OCI-LY3 (cell line): ENCODE data around the gene ANKS1B.

Experiments
- H2AFZ ChIP-seq: fragments of 200-600, 300-600 bp; shearing (Covaris generic); 2 replicates; pipeline ENCODE4 v1.6.0; 2014; ENCODE audit warnings: antibody characterized with exemption, low read depth, low read length
- H3K27ac ChIP-seq: fragments of 200-600, 300-600 bp; sonication (generic); 2 replicates; pipeline ENCODE4 v1.5.1; 2014; ENCODE audit warnings: mild to moderate bottlenecking, low read length, moderate library complexity, mixed read lengths
- H3K27me3 ChIP-seq: fragments of 200-600, 300-600 bp; sonication (generic); 2 replicates; pipeline ENCODE4 v1.6.1; 2014; ENCODE audit warnings: low read depth, low read length, mixed read lengths
- H3K36me3 ChIP-seq: fragments of 200-600, 300-600 bp; sonication (generic); replicated peaks from 2 replicates; pipeline ENCODE3; 2014; ENCODE audit warnings: low read depth, low read length, mixed read lengths
- H3K4me1 ChIP-seq: fragments of 300-600, 200-600 bp; sonication (generic); 2 replicates; pipeline ENCODE4 v1.6.1; 2014; ENCODE audit warnings: low read length, mixed read lengths
- H3K4me2 ChIP-seq: fragments of 200-600, 300-600 bp; sonication (generic); 2 replicates; pipeline ENCODE4 v1.6.1; 2014; ENCODE audit warnings: low read length, mixed read lengths
- H3K4me3 ChIP-seq: fragments of 300-600, 200-600 bp; sonication (generic); 2 replicates; pipeline ENCODE4 v1.5.1; 2014; ENCODE audit warnings: antibody characterized with exemption, mild to moderate bottlenecking, low read length, moderate library complexity
- H3K79me2 ChIP-seq: fragments of 300-600, 200-600 bp; shearing (Covaris generic); 2 replicates; pipeline ENCODE4 v1.6.1; 2014; ENCODE audit warnings: mild to moderate bottlenecking, low read length, mixed read lengths
- H3K9ac ChIP-seq: fragments of 300-600, 200-600 bp; shearing (Covaris generic); 2 replicates; pipeline ENCODE4 v1.6.0; 2014; ENCODE audit warnings: mild to moderate bottlenecking, low read length, moderate library complexity
- H3K9me3 ChIP-seq: fragments of 200-600, 300-600 bp; shearing (Covaris generic); 2 replicates; pipeline ENCODE4 v1.6.1; 2014; ENCODE audit warnings: low read length, mixed read lengths; ENCODE audit not compliant: insufficient read depth
- H4K20me1 ChIP-seq: fragments of 200-600, 300-600 bp; sonication (generic); 2 replicates; pipeline ENCODE4 v1.6.1; 2016; ENCODE audit warnings: low read length, mixed read lengths; ENCODE audit not compliant: insufficient read depth
- CTCF ChIP-seq: fragments of 200-600, 300-600 bp; sonication (generic); IDR thresholded peaks from 2 replicates; pipeline ENCODE4 v1.5.1; 2014; ENCODE audit warnings: antibody characterized with exemption, low read length, low read depth
- EZH2phosphoT487 ChIP-seq: fragments of 200-600 bp; shearing (Covaris generic); IDR thresholded peaks from 2 replicates; pipeline ENCODE4 v1.6.1; 2018; ENCODE audit warnings: antibody characterized with exemption, mixed run types, low read depth

The ANKS1B gene

GRCh38 chr12:98939926-98940325 lies 1044.8 kb downstream of the ANKS1B start:
- Histone ChIP-seq H3K79me2 (no peaks in the 10 kb centered on the region), H3K4me3 (no peak overlapping the region), H4K20me1 (no peaks in the 10 kb centered on the region), H3K27ac (no peak overlapping the region), H3K4me1 (no peaks in the 10 kb centered on the region), H3K4me2 (no peak overlapping the region), H3K27me3 (no peaks in the 10 kb centered on the region; the same call in 1 of the 2 replicates), H2AFZ (no peak overlapping the region), H3K36me3 (no peaks in the 10 kb centered on the region), H3K9ac (no peak overlapping the region), H3K9me3 (no peaks in the 10 kb centered on the region)
- no peak for TF ChIP-seq CTCF
- TF ChIP-seq EZH2phosphoT487, result no peak

- Histone ChIP-seq H3K27ac (no peak overlapping the region), H3K36me3 (no peaks in the 10 kb centered on the region), H3K4me2 (no peak overlapping the region), H3K9ac (no peak overlapping the region), H3K9me3 (no peaks in the 10 kb centered on the region), H2AFZ (no peak overlapping the region), H3K4me1 (no peaks in the 10 kb centered on the region), H4K20me1 (no peaks in the 10 kb centered on the region), H3K4me3 (no peak overlapping the region), H3K27me3 (no peaks in the 10 kb centered on the region; the same call in 1 of the 2 replicates), H3K79me2 (no peaks in the 10 kb centered on the region)
- peak; percentile 75 for TF ChIP-seq CTCF
- no peak for TF ChIP-seq EZH2phosphoT487
These were observed 1045.4 kb downstream of the ANKS1B start for GRCh38 chr12:98939350-98939749.

- Histone ChIP-seq H3K79me2 (no peaks in the 10 kb centered on the region), H3K27ac (no peak overlapping the region)
These were observed 1048.9 kb downstream of the ANKS1B start for GRCh38 chr12:98935847-98936246.

GRCh38 chr12:98922871-98923270 lies 1061.9 kb downstream of the ANKS1B start:
- Histone ChIP-seq H3K4me2 (no peak overlapping the region), H3K9ac (no peak overlapping the region), H2AFZ (no peak overlapping the region), H3K79me2 (no peaks in the 10 kb centered on the region), H3K9me3 (no peaks in the 10 kb centered on the region), H3K4me1 (no peaks in the 10 kb centered on the region), H3K27me3 (0 out of 2 replicates have a peak, but pooled peaks cover 2% of the 10 kb centered on the region), H3K36me3 (no peaks in the 10 kb centered on the region), H4K20me1 (no peaks in the 10 kb centered on the region), H3K4me3 (no peak overlapping the region), H3K27ac (no peak overlapping the region)
- no peak for TF ChIP-seq EZH2phosphoT487
- TF ChIP-seq CTCF, result no peak

More at GRCh38 chr12:98935847-98936246, 1048.9 kb downstream of the ANKS1B start:
- Histone ChIP-seq H3K9me3 (no peaks in the 10 kb centered on the region), H3K4me3 (no peak overlapping the region), H4K20me1 (no peaks in the 10 kb centered on the region), H2AFZ (no peak overlapping the region), H3K4me2 (no peak overlapping the region), H3K9ac (no peak overlapping the region), H3K4me1 (no peaks in the 10 kb centered on the region), H3K27me3 (no peaks in the 10 kb centered on the region), H3K36me3 (no peaks in the 10 kb centered on the region)
- TF ChIP-seq EZH2phosphoT487 (no peak), CTCF (no peak)
